Measurements from ENCODE around the gene BRIP1. TPM values are rescaled to one million over a fixed set of nuclear protein-coding genes. Genes with fewer than 3 reads are reported as not detected.
A peak's percentile ranks its signal among the peaks of the same experiment; 100 is the strongest.

BRIP1 gene
- total and polyA plus RNA-seq, 2 experiments from 2014 or later = 8.0 to 23.1 TPM

DNA sequence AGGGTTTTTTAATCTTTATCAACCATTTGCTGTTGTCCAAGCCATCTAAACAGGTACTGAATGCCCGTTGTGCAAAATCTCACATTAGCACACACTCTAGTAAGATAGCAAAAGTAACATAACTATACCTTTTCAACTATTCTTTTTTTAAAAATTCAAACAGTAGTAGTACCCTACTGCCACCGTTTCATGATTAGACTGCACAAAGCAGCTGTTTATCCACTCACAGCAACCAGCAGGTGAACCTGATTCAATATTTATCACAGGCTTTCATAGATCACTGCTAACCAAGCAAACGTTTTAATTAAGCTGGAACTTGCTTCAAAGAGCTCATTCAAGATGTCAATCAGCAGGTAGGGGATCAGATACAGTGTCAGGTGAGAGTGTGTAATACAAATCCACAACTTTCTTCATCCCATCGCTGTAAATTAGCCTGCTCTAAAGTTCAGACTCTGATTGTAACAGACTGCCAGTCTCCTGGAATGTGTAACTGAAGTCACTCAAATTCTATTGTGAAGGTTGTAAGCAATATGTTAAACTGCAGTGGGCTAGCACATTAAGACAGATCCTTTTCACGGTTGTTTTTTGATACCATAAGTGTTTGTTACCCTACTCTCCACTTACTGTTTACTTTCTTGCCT is 47.3 kb downstream of the BRIP1 start:
- peaks cover 4% of the 10 kb centered on the region; the same call in 1 of the 2 replicates for H3K4me1 ChIP-seq (ENCODE audit: insufficient read depth)
- no peak overlapping the region for H2AFZ ChIP-seq
- H3K4me1 Mint-ChIP-seq = peaks cover 7% of the 10 kb centered on the region; the same call in 1 of the 3 replicates

DNA sequence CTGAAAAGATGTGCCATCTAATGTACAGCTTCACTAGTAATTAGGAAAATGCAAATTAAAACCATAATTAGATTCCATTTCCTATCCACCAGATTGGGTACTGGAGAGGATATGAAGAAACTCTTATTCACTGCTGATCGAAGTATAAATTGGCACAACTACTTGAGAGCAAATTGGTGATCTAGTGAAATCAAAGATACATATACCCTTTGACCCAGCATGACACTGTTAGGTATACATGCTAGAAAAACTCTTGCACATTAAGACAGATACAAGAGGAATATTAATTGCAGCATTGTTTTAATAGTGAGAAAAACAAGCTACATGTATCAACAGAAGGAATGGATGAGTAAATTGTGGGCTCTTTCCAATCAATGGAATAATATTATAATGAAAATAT is 48.8 kb downstream of the BRIP1 start:
- no peak for TF ChIP-seq POLR2AphosphoS5 (IDR thresholded peaks at IDR 0.05; ENCODE audit: low read depth)
- Mint-ChIP-seq H3K4me1 (peaks cover 7% of the 10 kb centered on the region; the same call in 1 of the 3 replicates), H3K36me3 (ENCODE audit: low read depth) (peaks cover 4% of the 10 kb centered on the region; the same call in 1 of the 3 replicates), H3K9me3 (no peaks in the 10 kb centered on the region), H3K4me3 (no peak overlapping the region), H3K27ac (no peak overlapping the region), H3K27me3 (ENCODE audit: insufficient read depth, low read depth, poor library complexity) (no peaks in the 10 kb centered on the region)
- H3F3A ChIP-seq (replicated peaks; ENCODE audit: low read depth) = no peaks in the 10 kb centered on the region
- no peaks in the 10 kb centered on the region for H3K9me2 ChIP-seq (ENCODE audit: insufficient read depth)
- H3K36me3 ChIP-seq (ENCODE audit: insufficient read depth) = no peaks in the 10 kb centered on the region
- H3K27ac ChIP-seq (ENCODE audit: low read depth) = no peak overlapping the region
- H3K79me2 ChIP-seq (replicated peaks; ENCODE audit: insufficient read depth) = no peaks in the 10 kb centered on the region
- H3K4me1 ChIP-seq (ENCODE audit: insufficient read depth) = peaks cover 4% of the 10 kb centered on the region; the same call in 1 of the 2 replicates
- no peaks in the 10 kb centered on the region; the same call in 1 of the 2 replicates for H4K20me1 ChIP-seq (replicated peaks; ENCODE audit: insufficient read depth)
- no peak for DNase-seq (ENCODE audit: low spot score)
- H3K4me2 ChIP-seq = no peak overlapping the region
- ATAC-seq = no peak
- no peaks in the 10 kb centered on the region for H3K27me3 ChIP-seq (ENCODE audit: insufficient read depth)
- no peak overlapping the region for H3K4me3 ChIP-seq
- no peak overlapping the region for H2AFZ ChIP-seq

More for the DNA sequence above, 47.3 kb downstream of the BRIP1 start:
- no peaks in the 10 kb centered on the region for H3F3A ChIP-seq (replicated peaks; ENCODE audit: low read depth)
- ATAC-seq (no peak), DNase-seq (ENCODE audit: low spot score) (peak; percentile 10)
- no peaks in the 10 kb centered on the region for H3K79me2 ChIP-seq (replicated peaks; ENCODE audit: insufficient read depth)
- H3K9me2 ChIP-seq (ENCODE audit: insufficient read depth) = no peaks in the 10 kb centered on the region
- 0 out of 2 replicates have a peak overlapping the region, but pooled peaks have one; percentile 11 for H3K27ac Mint-ChIP-seq
- H3K4me3 Mint-ChIP-seq = no peak overlapping the region
- no peaks in the 10 kb centered on the region for H3K36me3 ChIP-seq (ENCODE audit: insufficient read depth)
- H3K9me3 Mint-ChIP-seq = no peaks in the 10 kb centered on the region
- no peak overlapping the region for H3K4me3 ChIP-seq
- H3K4me2 ChIP-seq = no peak overlapping the region
- peaks cover 10% of the 10 kb centered on the region; the same call in 2 of the 3 replicates for H3K36me3 Mint-ChIP-seq (ENCODE audit: low read depth)
- TF ChIP-seq EZH2phosphoT487 (IDR thresholded peaks at IDR 0.05; ENCODE audit: unreplicated experiment) = no peak
- no peak for TF ChIP-seq CTCF (conservative IDR thresholded peaks at IDR 0.05; ENCODE audit: low read depth in 2 of 2)
- TF ChIP-seq EZH2 (IDR thresholded peaks at IDR 0.05; ENCODE audit: low read depth, unreplicated experiment) = no peak
- no peak for TF ChIP-seq ZNF331 (CRISPR knock-in tag; IDR thresholded peaks at IDR 0.05; ENCODE audit: low read depth)
- no peak for TF ChIP-seq POLR2AphosphoS5 (IDR thresholded peaks at IDR 0.05; ENCODE audit: low read depth)
- TF ChIP-seq STAT1 (IDR thresholded peaks at IDR 0.05; ENCODE audit: unreplicated experiment) = no peak
- TF ChIP-seq JUNB (IDR thresholded peaks at IDR 0.05; ENCODE audit: unreplicated experiment) = no peak
- no peaks in the 10 kb centered on the region for H3K27me3 Mint-ChIP-seq (ENCODE audit: insufficient read depth, low read depth, poor library complexity)
- no peak overlapping the region for H3K27ac ChIP-seq (ENCODE audit: low read depth)
- H4K20me1 ChIP-seq (replicated peaks; ENCODE audit: insufficient read depth) = no peaks in the 10 kb centered on the region; the same call in 1 of the 2 replicates
- no peaks in the 10 kb centered on the region for H3K27me3 ChIP-seq (ENCODE audit: insufficient read depth)

DNA sequence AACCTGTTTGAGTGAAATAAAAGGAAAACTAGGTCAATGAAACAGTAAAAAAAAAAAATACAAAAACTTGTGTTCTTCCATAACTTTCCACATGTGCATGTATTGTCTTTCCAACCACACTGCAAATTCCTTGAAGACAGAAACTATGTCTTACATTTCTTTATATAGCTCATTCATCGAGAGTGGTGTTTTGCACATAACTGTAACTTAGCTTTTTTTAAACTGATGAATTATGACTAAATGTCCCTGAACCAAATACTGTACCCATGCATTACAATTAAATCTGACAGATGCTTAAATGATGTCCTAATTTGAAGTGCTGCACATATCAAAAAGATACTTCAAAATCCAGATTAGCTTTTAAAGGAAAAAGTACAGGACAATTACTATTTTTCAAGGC is 50.1 kb downstream of the BRIP1 start:
- Histone ChIP-seq H3K9me2 (ENCODE audit: insufficient read depth) (no peaks in the 10 kb centered on the region), H3K27me3 (ENCODE audit: insufficient read depth) (no peaks in the 10 kb centered on the region), H3K4me3 (no peak overlapping the region), H2AFZ (no peak overlapping the region), H3K4me1 (ENCODE audit: insufficient read depth) (peaks cover 4% of the 10 kb centered on the region; the same call in 1 of the 2 replicates), H3F3A (replicated peaks; ENCODE audit: low read depth) (no peaks in the 10 kb centered on the region), H3K79me2 (replicated peaks; ENCODE audit: insufficient read depth) (no peaks in the 10 kb centered on the region), H3K4me2 (no peak overlapping the region), H4K20me1 (replicated peaks; ENCODE audit: insufficient read depth) (no peaks in the 10 kb centered on the region), H3K36me3 (ENCODE audit: insufficient read depth) (no peaks in the 10 kb centered on the region), H3K27ac (ENCODE audit: low read depth) (no peak overlapping the region)
- Mint-ChIP-seq H3K4me3 (no peak overlapping the region), H3K9me3 (no peaks in the 10 kb centered on the region), H3K4me1 (peaks cover 7% of the 10 kb centered on the region; the same call in 1 of the 3 replicates), H3K27me3 (ENCODE audit: insufficient read depth, low read depth, poor library complexity) (no peaks in the 10 kb centered on the region), H3K36me3 (ENCODE audit: low read depth) (peaks cover 4% of the 10 kb centered on the region; the same call in 1 of the 3 replicates), H3K27ac (no peak overlapping the region; the same call in 1 of the 2 replicates)
- no peak for DNase-seq (ENCODE audit: low spot score)
- no peak for ATAC-seq
- no peak for TF ChIP-seq CREB1 (CRISPR knock-in tag; IDR thresholded peaks at IDR 0.05; ENCODE audit: low read depth)
- no peak for TF ChIP-seq NANOG (IDR thresholded peaks at IDR 0.05; ENCODE audit: borderline replicate concordance)
- TF ChIP-seq STAT1 (IDR thresholded peaks at IDR 0.05; ENCODE audit: unreplicated experiment) = no peak
- no peak for TF ChIP-seq POLR2AphosphoS5 (IDR thresholded peaks at IDR 0.05; ENCODE audit: low read depth)
- TF ChIP-seq ZNF114 (CRISPR knock-in tag; IDR thresholded peaks at IDR 0.05) = no peak
- TF ChIP-seq EZH2 (IDR thresholded peaks at IDR 0.05; ENCODE audit: low read depth, unreplicated experiment) = no peak

Measured in GM23338 (cell line).